HEK293 (cell line): ENCODE measurements around the gene DLGAP4.

Experiments
- CTCF ChIA-PET: fragments of 350-600 bp; formaldehyde crosslinking; extraction: SDS; loops from one replicate; lab custom pipeline; 2021; ENCODE audit warnings: antibody characterized with exemption; lab: Yijun Ruan, JAX
- POLR2A ChIA-PET: fragments of 300-600 bp; formaldehyde crosslinking; extraction: SDS; loops from one replicate; lab custom pipeline; 2020; ENCODE audit warnings: antibody characterized with exemption, inconsistent platforms; lab: Yijun Ruan, JAX
- H3K27ac ChIP-seq: fragments of 200-500 bp; sonication (Bioruptor generic); 2 replicates; pipeline ENCODE4 v1.5.1; 2014; ENCODE audit warnings: low read depth, low read length, control low read depth, inconsistent platforms; ENCODE audit errors: extremely low read depth
- H3K36me3 ChIP-seq, 2 experiments: fragments of 200-500 bp in 1 of 2; sonication (Bioruptor generic) in 1 of 2; 1 replicate in 1 of 2; 2 replicates in 1 of 2; pipeline ENCODE4 v1.5.1; 2014 to 2017; ENCODE audit warnings: inconsistent platforms in 2 of 2, low read length in 2 of 2; ENCODE audit not compliant: control insufficient read depth in 2 of 2, insufficient read depth in 1 of 2
- H3K4me1 ChIP-seq: fragments of 200-500 bp; sonication (Bioruptor generic); 2 replicates; pipeline ENCODE4 v1.5.1; 2014; ENCODE audit warnings: mild to moderate bottlenecking, low read length, inconsistent platforms; ENCODE audit not compliant: control insufficient read depth, insufficient read depth
- H3K4me3 ChIP-seq: 2 replicates; pipeline ENCODE4 v1.5.1; 2011; ENCODE audit warnings: low read depth, mild to moderate bottlenecking, control low read depth, low read length, moderate library complexity
- H3K9me3 ChIP-seq: fragments of 200-500 bp; sonication (Bioruptor generic); 2 replicates; pipeline ENCODE4 v1.5.1; 2014; ENCODE audit warnings: low read depth, low read length, inconsistent platforms; ENCODE audit not compliant: control insufficient read depth, insufficient read depth
- KLF16 ChIP-seq: fragments of 450-650 bp; formaldehyde crosslinking; IDR thresholded peaks from 2 replicates; pipeline ENCODE4 v1.5.1; 2017; ENCODE audit warnings: missing biosample characterization, missing genetic modification characterization
- KLF17 ChIP-seq: fragments of 450-650 bp; formaldehyde crosslinking; IDR thresholded peaks from 2 replicates; pipeline ENCODE4 v1.5.1; 2016; ENCODE audit warnings: missing biosample characterization, missing genetic modification characterization
- KLF8 ChIP-seq: fragments of 450-650 bp; formaldehyde crosslinking; IDR thresholded peaks from 2 replicates; pipeline ENCODE4 v1.5.1; 2016; ENCODE audit warnings: missing biosample characterization, missing genetic modification characterization
- PRDM2 ChIP-seq: fragments of 450-650 bp; formaldehyde crosslinking; IDR thresholded peaks from 2 replicates; pipeline ENCODE4 v1.5.1; 2016; ENCODE audit warnings: missing biosample characterization, missing genetic modification characterization, borderline replicate concordance
- REST ChIP-seq: fragments of 450-650 bp; formaldehyde crosslinking; IDR thresholded peaks from 2 replicates; pipeline ENCODE4 v1.5.1; 2016; ENCODE audit warnings: missing biosample characterization, missing genetic modification characterization
- YY2 ChIP-seq: fragments of 450-650 bp; formaldehyde crosslinking; IDR thresholded peaks from 2 replicates; pipeline ENCODE4 v1.5.1; 2016; ENCODE audit warnings: missing biosample characterization, missing genetic modification characterization
- ZBTB48 ChIP-seq: fragments of 450-650 bp; formaldehyde crosslinking; IDR thresholded peaks from 2 replicates; pipeline ENCODE4 v1.5.1; 2016; ENCODE audit warnings: missing biosample characterization, missing genetic modification characterization
- ZNF133 ChIP-seq: fragments of 450-650 bp; formaldehyde crosslinking; IDR thresholded peaks from 2 replicates; pipeline ENCODE4 v1.5.1; 2016; ENCODE audit warnings: missing biosample characterization, missing genetic modification characterization
- ZNF175 ChIP-seq: fragments of 450-650 bp; formaldehyde crosslinking; IDR thresholded peaks from 2 replicates; pipeline ENCODE4 v1.5.1; 2016; ENCODE audit warnings: missing biosample characterization, missing genetic modification characterization
- ZNF184 ChIP-seq: fragments of 450-650 bp; IDR thresholded peaks from 2 replicates; pipeline ENCODE4 v1.5.1; 2018; ENCODE audit warnings: missing biosample characterization, mild to moderate bottlenecking, missing genetic modification characterization
- ZNF19 ChIP-seq: fragments of 450-650 bp; formaldehyde crosslinking; IDR thresholded peaks from 2 replicates; pipeline ENCODE4; 2016; ENCODE audit warnings: missing biosample characterization, missing genetic modification characterization, low read depth
- ZNF202 ChIP-seq: fragments of 450-650 bp; formaldehyde crosslinking; IDR thresholded peaks from 2 replicates; pipeline ENCODE4 v1.5.1; 2016; ENCODE audit warnings: missing biosample characterization, missing genetic modification characterization, borderline replicate concordance
- ZNF26 ChIP-seq: fragments of 450-650 bp; formaldehyde crosslinking; IDR thresholded peaks from 2 replicates; pipeline ENCODE4 v1.5.1; 2016; ENCODE audit warnings: missing biosample characterization, missing genetic modification characterization
- ZNF341 ChIP-seq: fragments of 450-650 bp; formaldehyde crosslinking; IDR thresholded peaks from 2 replicates; pipeline ENCODE4; 2016; ENCODE audit warnings: low read depth, missing biosample characterization, missing genetic modification characterization
- ZNF354C ChIP-seq: fragments of 450-650 bp; formaldehyde crosslinking; IDR thresholded peaks from 2 replicates; pipeline ENCODE4 v1.5.1; 2016; ENCODE audit warnings: missing biosample characterization, missing genetic modification characterization, low read depth, borderline replicate concordance
- ZNF548 ChIP-seq: fragments of 450-650 bp; formaldehyde crosslinking; IDR thresholded peaks from 2 replicates; pipeline ENCODE4 v1.5.1; 2016; ENCODE audit warnings: missing biosample characterization, missing genetic modification characterization
- ZNF596 ChIP-seq: fragments of 450-650 bp; IDR thresholded peaks from 2 replicates; pipeline ENCODE4 v1.5.0; 2018; ENCODE audit warnings: missing biosample characterization, mild to moderate bottlenecking, missing genetic modification characterization, moderate library complexity
- ZNF677 ChIP-seq: fragments of 450-650 bp; IDR thresholded peaks from 2 replicates; pipeline ENCODE4 v1.5.0; 2018; ENCODE audit warnings: missing biosample characterization, mild to moderate bottlenecking, missing genetic modification characterization, moderate library complexity

Gene DLGAP4

GRCh38 chr20:36425166-36425565 is 119.0 kb downstream of the DLGAP4 start (continued):
- TF ChIP-seq ZNF184 (tag by site-specific recombination) (no peak), ZNF26 (no peak)

- no peaks in the 10 kb centered on the region for H3K36me3 ChIP-seq
- POLR2A ChIA-PET: no interaction called here
- no peak overlapping the region for H3K27ac ChIP-seq
- H3K4me3 ChIP-seq: no peak overlapping the region
- H3K4me1 ChIP-seq: no peaks in the 10 kb centered on the region
- CTCF ChIA-PET: interaction anchor here (1.8 kb wide), 1 partner anchor 229 kb away, joined by 5 read pairs; no protein-coding TSS in a partner anchor
- TF ChIP-seq ZNF354C (tag by site-specific recombination): no peak
- TF ChIP-seq ZNF677 (tag by site-specific recombination): no peak
- TF ChIP-seq KLF8 (tag by site-specific recombination): no peak
- TF ChIP-seq, all 188 proteins: peak for 0
- no peaks in the 10 kb centered on the region for H3K9me3 ChIP-seq
These were observed 125.5 kb downstream of the DLGAP4 start for GRCh38 chr20:36431604-36432003.

GRCh38 chr20:36432096-36432495 is 126.0 kb downstream of the DLGAP4 start:
- no peak overlapping the region for H3K4me3 ChIP-seq
- CTCF ChIA-PET: interaction anchor here (1.8 kb wide), 1 partner anchor 229 kb away, joined by 5 read pairs; no protein-coding TSS in a partner anchor
- POLR2A ChIA-PET: no interaction called here
- no peak for TF ChIP-seq YY2 (tag by site-specific recombination)
- TF ChIP-seq REST: no peak
- no peak for TF ChIP-seq ZNF341
- no peak for TF ChIP-seq PRDM2
- no peak for TF ChIP-seq ZNF133 (tag by site-specific recombination)
- TF ChIP-seq ZNF26: no peak
- TF ChIP-seq ZNF596 (tag by site-specific recombination): no peak
- no peak for TF ChIP-seq KLF17
- TF ChIP-seq ZBTB48: no peak
- TF ChIP-seq ZNF19: no peak
- no peak for TF ChIP-seq KLF16 (tag by site-specific recombination)
- no peak for TF ChIP-seq ZNF202
- TF ChIP-seq ZNF548: no peak
- no peak for TF ChIP-seq ZNF175 (tag by site-specific recombination)
- no peaks in the 10 kb centered on the region for H3K36me3 ChIP-seq
- no peak overlapping the region for H3K27ac ChIP-seq
- H3K4me1 ChIP-seq: no peaks in the 10 kb centered on the region
- no peaks in the 10 kb centered on the region for H3K9me3 ChIP-seq
